Duodenal mucosa (tissue), 2 donors: ENCODE results near the gene TP73.

Experiments
- H3K27ac ChIP-seq: one replicate; pipeline ENCODE4 v1.7.0; 2013; ENCODE audit warnings: low read depth, low read length
- H3K27me3 ChIP-seq, 2 donors: one replicate each; pipeline ENCODE4 v1.7.0; 2013; ENCODE audit warnings: low read length in 2 of 2, control low read depth in 1 of 2; ENCODE audit not compliant: insufficient read depth in 2 of 2, control insufficient read depth in 1 of 2
- H3K36me3 ChIP-seq, 2 donors: one replicate each; pipeline ENCODE4 v1.7.0; 2013; ENCODE audit warnings: low read length in 2 of 2, control low read depth in 1 of 2; ENCODE audit not compliant: insufficient read depth in 2 of 2, control insufficient read depth in 1 of 2
- H3K4me1 ChIP-seq, 2 donors: one replicate each; pipeline ENCODE4 v1.7.0; 2013; ENCODE audit warnings: low read length in 2 of 2, control low read depth in 1 of 2; ENCODE audit not compliant: insufficient read depth in 2 of 2, control insufficient read depth in 1 of 2
- H3K4me3 ChIP-seq, 2 donors: one replicate each; pipeline ENCODE4 v1.7.0; 2013; ENCODE audit warnings: low read length in 2 of 2, low read depth in 1 of 2
- H3K9ac ChIP-seq, 2 donors: one replicate each; pipeline ENCODE4 v1.7.0; 2013; ENCODE audit warnings: low read length in 2 of 2, low read depth in 1 of 2
- H3K9me3 ChIP-seq, 2 donors: one replicate each; pipeline ENCODE4 v1.7.0; 2013; ENCODE audit warnings: low read length in 2 of 2, control low read depth in 1 of 2; ENCODE audit not compliant: control insufficient read depth in 1 of 2

Gene TP73

DNA sequence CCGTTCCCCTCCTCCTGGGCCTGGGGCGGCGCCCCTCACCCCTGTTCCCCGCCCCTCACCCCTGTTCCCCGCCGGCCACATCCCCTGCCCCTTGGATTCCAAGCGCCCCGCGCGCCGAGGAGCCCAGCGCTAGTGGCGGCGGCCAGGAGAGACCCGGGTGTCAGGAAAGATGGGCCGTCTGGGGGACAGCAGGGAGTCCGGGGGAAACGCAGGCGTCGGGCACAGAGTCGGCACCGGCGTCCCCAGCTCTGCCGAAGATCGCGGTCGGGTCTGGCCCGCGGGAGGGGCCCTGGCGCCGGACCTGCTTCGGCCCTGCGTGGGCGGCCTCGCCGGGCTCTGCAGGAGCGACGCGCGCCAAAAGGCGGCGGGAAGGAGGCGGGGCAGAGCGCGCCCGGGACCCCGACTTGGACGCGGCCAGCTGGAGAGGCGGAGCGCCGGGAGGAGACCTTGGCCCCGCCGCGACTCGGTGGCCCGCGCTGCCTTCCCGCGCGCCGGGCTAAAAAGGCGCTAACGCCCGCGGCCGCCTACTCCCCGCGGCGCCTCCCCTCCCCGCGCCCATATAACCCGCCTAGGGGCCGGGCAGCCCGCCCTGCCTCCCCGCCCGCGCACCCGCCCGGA is at the start of gene TP73:
TSS of gene TP73 (plus strand) at position 587 of the 618 bp plus-strand sequence. CDS start 29,850 bp downstream, outside the sequence.
- H3K9me3 ChIP-seq, result no peaks in the 10 kb centered on the region
- H3K4me3 ChIP-seq, result peak within 1 kb of the TSS; percentile 29 to 32
- H3K27me3 ChIP-seq, result peaks cover 44 to 56% of the 10 kb centered on the region in 2 donors
- no peak within 1 kb of the TSS for H3K9ac ChIP-seq
- H3K4me1 ChIP-seq, result peaks cover 14 to 17% of the 10 kb centered on the region in 2 donors
- no peak within 1 kb of the TSS for H3K27ac ChIP-seq
- H3K36me3 ChIP-seq, result no peaks in the 10 kb centered on the region

DNA sequence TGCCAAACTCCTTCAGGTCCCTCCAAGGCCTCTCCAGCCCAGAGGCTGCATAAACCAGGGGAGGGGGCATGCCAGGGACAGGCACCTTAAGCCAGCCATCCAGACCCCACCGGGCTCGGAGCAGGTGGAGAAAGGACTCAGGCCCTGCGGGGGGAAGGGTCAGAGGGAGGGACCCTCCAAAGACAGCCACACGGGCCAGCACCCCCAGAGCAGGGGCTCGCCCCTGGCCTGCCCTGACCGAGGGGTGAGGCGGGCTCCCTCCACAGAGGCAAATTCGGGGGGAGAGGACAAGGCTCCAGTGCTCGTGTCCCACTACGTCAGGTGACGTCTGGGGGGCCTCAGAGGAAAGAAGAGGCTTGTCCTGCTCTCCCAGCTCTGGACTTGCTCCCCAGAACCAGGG is 49.2 kb upstream of the TP73 start:
- H3K27me3 ChIP-seq, result no peaks in the 10 kb centered on the region
- peaks cover 0 to 7% of the 10 kb centered on the region in 2 donors for H3K4me1 ChIP-seq
- H3K36me3 ChIP-seq, result no peaks in the 10 kb centered on the region
- no peak overlapping the region for H3K27ac ChIP-seq
- no peak overlapping the region for H3K4me3 ChIP-seq
- H3K9ac ChIP-seq, result no peak overlapping the region
- H3K9me3 ChIP-seq, result no peaks in the 10 kb centered on the region

DNA sequence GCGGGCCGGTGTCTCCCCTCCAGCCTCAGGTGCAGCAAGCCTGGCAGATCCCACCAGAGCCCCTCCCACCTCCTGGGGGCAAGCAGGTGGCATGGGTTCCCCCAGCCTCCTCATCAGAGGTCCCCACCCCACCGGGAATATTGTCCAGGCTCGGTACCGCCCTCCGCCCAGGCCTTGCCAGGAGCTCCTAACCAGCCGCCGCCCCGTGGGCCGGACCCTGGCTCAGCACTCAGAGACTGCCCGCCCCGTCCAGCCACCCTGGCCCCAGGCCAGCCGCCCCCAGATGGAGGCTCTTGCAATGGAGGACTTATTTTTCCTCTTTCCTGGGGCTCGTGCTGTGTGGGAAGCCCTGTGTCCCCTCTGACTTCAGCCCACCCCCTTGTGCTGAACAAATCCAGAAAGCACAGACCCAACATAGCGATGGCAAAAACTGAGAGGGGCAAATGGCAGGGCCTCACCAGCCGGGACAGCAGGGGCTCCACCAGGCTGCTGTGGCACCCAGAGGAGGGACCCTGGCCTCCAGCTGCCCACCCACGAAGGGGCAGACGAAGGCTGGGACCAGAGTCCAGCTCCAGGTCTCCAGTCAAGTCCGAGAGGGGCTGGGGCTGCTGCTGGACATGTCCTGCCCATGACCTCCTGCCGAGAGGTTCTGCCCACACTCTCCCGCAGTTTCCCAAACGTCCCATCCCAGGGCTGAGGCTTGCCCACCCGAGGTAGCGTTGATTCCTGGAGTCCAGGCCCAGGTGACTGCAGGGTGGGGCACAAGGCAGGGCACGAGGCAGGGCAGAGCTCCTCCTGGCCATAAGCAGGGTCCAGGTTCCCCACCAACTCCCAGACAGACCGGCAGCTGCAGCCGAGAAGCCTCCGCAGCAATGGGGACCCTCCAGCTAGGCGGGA is 48.5 kb upstream of the TP73 start:
- no peak overlapping the region for H3K9ac ChIP-seq
- H3K27me3 ChIP-seq, result no peaks in the 10 kb centered on the region
- no peak overlapping the region for H3K27ac ChIP-seq
- peaks cover 0 to under 1% of the 10 kb centered on the region in 2 donors for H3K4me1 ChIP-seq
- no peaks in the 10 kb centered on the region for H3K36me3 ChIP-seq
- H3K4me3 ChIP-seq, result no peak overlapping the region
- H3K9me3 ChIP-seq, result no peaks in the 10 kb centered on the region

DNA sequence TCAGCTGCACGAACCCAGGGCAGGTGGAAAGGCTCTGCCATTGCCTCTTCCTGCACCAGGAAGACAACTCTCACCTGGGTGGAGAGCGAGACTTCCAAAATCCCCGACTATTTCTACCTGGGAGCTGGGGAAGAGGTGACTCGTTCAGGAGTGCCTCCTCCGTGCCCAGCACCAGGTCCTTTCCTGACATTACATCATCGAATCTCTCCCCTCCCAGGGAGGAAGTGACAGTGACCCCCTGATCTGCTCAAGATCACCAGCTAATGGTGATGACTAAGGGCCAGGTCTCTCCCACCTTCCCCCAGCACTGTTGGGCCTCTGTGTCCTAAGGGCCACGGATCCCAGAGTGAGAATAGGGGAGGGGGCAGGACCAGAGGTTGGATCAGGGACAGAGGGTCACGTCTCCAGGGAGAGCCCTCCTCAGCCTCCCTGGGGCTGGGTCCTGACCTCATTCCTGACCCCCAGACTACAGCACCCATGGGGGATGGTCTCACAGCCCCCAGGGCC is 47.8 kb upstream of the TP73 start:
- peaks cover 0 to 4% of the 10 kb centered on the region in 2 donors for H3K27me3 ChIP-seq
- H3K4me3 ChIP-seq, result no peak overlapping the region
- H3K9ac ChIP-seq, result no peak overlapping the region
- H3K9me3 ChIP-seq, result no peaks in the 10 kb centered on the region
- H3K36me3 ChIP-seq, result no peaks in the 10 kb centered on the region
- no peaks in the 10 kb centered on the region for H3K4me1 ChIP-seq
- H3K27ac ChIP-seq, result no peak overlapping the region

DNA sequence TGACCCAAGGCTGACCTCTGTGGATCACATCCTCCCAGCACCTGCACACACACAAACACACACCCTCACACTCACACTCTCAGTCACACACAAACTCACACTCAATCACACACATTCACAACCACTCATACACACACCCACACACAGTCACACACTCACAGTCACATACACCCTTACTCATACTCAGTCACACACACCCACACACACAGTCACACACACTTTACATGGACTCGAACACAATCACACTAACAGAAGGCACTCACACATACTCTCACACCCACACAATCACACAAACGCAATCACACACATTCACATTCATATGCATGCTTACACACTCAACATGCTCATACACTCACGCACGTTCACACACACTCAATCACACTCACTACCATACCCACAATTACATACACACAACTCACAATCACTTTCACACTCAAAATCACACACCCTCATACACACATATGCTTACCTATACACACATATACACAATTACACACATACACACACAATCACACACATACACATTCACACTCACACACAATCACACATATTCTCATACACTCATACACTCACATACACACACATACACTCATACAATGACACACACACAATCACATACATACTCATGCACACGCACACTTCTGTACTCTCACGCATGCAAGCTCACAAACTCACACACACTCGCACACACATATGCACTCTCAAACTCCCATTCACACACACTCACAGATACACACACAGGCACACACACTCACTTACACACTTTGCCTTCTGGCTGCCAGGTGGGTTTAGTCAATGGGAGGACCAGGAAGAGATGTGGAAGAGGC is 47.1 kb upstream of the TP73 start:
- H3K9me3 ChIP-seq, result no peaks in the 10 kb centered on the region
- H3K4me3 ChIP-seq, result no peak overlapping the region
- no peak overlapping the region for H3K27ac ChIP-seq
- no peaks in the 10 kb centered on the region for H3K36me3 ChIP-seq
- peaks cover 6 to 11% of the 10 kb centered on the region in 2 donors for H3K27me3 ChIP-seq
- H3K9ac ChIP-seq, result no peak overlapping the region
- no peaks in the 10 kb centered on the region for H3K4me1 ChIP-seq

DNA sequence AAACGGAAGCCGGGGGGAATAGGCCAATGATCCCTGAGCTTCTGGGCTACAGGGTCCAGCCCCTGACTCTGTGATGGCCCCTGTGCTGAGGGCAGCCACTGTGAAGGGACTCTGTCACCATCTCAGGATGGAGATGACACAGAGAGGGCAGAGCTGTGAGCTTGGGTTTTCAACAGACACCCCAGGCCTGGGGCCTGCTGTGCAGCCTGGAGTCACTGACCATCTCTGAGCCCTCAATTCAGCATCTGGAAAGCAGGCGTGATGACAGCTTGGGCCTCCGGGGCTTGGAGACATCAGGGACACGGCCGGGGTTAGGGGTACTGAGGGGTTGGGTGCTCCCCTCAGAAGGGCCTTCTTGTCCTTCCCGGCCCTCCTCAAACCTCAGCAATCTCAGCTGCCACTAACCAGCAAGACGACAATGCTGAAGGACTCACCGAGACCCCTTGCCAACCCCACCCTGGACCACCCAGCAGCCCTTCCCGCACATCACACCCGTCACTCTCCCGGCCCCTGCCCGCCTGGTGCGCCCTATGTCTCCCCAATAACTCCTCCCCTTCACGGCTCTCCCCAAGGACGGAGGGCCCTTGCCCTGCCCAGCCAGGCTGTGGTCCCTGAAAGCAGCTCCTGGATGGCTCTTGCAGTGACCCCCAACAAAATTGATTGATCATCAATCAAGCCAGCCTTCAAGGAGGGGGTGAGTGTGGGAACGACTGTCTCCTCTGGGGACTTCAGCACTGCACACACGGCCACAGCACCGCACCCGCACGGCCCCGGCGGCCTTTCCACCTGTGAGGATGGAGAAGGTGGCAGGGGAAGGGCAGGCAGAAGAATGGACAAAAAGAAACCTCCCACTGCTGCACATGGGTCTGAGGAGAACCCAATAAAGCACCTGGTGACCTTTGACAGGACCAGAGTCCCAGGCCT is 45.3 kb upstream of the TP73 start:
- Histone ChIP-seq H3K9me3 (no peaks in the 10 kb centered on the region), H3K4me1 (peaks cover 0 to 11% of the 10 kb centered on the region in 2 donors), H3K9ac (no peak overlapping the region), H3K27ac (no peak overlapping the region), H3K36me3 (no peaks in the 10 kb centered on the region), H3K27me3 (peaks cover 11 to 15% of the 10 kb centered on the region in 2 donors), H3K4me3 (no peak overlapping the region)

DNA sequence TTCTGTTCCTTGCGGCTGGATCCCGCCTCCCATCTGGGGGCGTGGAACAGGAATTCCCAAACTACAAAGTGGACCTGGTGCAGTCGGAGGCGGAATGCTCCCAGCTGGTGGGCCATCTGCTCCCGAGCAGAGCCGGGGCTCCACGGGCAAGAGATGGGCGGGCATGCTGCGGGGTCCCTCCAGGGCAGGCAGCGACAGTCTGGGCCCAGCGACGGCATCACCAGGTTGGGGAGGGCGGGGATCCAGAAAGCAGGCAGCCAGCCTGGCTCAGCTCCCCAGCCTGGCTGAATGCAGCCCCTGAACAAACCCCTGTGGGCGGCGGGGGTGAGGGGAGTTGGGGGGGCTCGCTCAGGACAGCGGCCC is 44.6 kb upstream of the TP73 start:
- H3K9me3 ChIP-seq, result no peaks in the 10 kb centered on the region
- peaks cover 0 to 12% of the 10 kb centered on the region in 2 donors for H3K4me1 ChIP-seq
- H3K27ac ChIP-seq, result no peak overlapping the region
- H3K4me3 ChIP-seq, result no peak overlapping the region
- H3K27me3 ChIP-seq, result peaks cover 12 to 15% of the 10 kb centered on the region in 2 donors
- H3K36me3 ChIP-seq, result no peaks in the 10 kb centered on the region
- no peak overlapping the region for H3K9ac ChIP-seq

DNA sequence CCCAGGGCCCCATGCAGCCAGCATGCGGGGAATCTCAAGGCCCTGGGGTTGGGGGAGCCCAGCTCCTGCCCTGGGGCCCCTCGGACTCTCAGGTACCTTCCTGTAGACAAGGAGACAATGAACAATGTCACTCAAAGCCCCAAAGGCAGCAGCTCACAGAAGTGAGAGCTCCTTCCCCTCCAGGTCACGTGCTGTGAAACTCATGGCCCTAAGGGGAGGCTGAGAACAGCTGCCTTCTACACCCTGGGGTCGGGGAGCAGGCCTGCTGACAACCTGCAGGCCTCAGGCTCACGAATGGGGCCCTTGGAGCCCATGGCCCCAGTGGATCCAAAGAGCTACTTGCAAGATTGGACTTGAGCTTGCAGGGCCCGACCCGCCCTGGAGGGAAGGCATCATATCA is 44.2 kb upstream of the TP73 start:
- H3K9me3 ChIP-seq, result no peaks in the 10 kb centered on the region
- H3K9ac ChIP-seq, result no peak overlapping the region
- peaks cover 14 to 15% of the 10 kb centered on the region in 2 donors for H3K27me3 ChIP-seq
- no peaks in the 10 kb centered on the region for H3K36me3 ChIP-seq
- no peak overlapping the region for H3K27ac ChIP-seq
- peaks cover 0 to 12% of the 10 kb centered on the region in 2 donors for H3K4me1 ChIP-seq
- H3K4me3 ChIP-seq, result no peak overlapping the region

DNA sequence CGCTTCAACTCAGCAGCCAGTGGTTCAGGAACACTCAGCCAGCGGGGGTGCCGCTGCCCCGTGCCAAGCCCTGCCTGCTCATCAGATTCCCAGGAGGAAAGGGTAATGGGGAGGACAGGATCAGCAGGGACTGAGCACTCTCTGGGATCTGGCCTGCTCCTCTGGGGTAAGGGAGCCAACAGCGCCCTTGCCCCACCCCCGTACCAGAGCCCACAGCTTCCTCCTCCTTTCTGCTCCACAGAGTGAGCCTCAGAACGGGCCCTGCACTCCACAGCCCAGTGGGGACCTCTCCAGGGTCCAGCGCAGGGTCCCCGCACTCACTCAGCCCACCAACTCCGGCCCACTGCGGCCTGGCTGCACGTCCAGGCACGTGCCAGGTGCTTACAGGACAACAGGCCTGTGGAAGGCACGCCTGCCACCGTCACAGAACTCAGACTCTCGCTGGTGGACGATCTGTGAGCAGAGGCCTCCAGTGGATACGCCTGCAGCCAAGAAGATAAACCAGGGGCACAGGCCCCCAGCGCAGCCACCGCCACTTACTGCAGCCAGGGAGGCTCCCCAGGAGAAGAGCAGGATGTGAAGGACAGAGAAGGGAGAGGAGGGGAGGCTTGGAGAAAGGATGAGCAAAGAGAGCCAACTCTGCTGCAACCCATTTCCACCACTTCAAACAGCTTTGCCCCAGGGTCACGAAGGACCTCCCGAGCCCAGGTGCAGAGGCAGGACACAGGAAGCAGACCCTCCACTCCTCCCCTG is 43.1 kb upstream of the TP73 start:
- Histone ChIP-seq H3K9ac (no peak overlapping the region), H3K27ac (no peak overlapping the region), H3K4me1 (peaks cover 0 to 12% of the 10 kb centered on the region in 2 donors), H3K4me3 (no peak overlapping the region), H3K27me3 (peaks cover 14 to 15% of the 10 kb centered on the region in 2 donors), H3K9me3 (no peaks in the 10 kb centered on the region), H3K36me3 (no peaks in the 10 kb centered on the region)
